Activated naive CD4-positive, alpha-beta T cell treated with anti-CD3 and anti-CD28 coated beads for 36 hours (primary cell): Measurements from ENCODE around the gene B3GLCT. TPM values are rescaled to one million over a fixed set of nuclear protein-coding genes. Genes with fewer than 3 reads are reported as not detected.

Experiments used
- CTCF ChIA-PET: fragments of 350-600 bp; sonication (Branson Sonifier 250); formaldehyde crosslinking; loops from one replicate; lab custom pipeline; 2021; ENCODE audit warnings: antibody characterized with exemption; lab: Charles Lee
- DNase-seq: peaks from one replicate; pipeline ENCODE4 v3.0.0-alpha.2; 2020
- H3K27ac Mint-ChIP-seq: one replicate; pipeline ENCODE4 v1.8.0; 2021; ENCODE audit warnings: mild to moderate bottlenecking, mixed read lengths
- H3K27me3 Mint-ChIP-seq: one replicate; pipeline ENCODE4 v1.8.0; 2021; ENCODE audit warnings: low read depth, mixed read lengths
- H3K36me3 Mint-ChIP-seq: one replicate; pipeline ENCODE4 v1.8.0; 2021; ENCODE audit warnings: low read depth, mixed read lengths
- H3K4me1 Mint-ChIP-seq: one replicate; pipeline ENCODE4 v1.8.0; 2021; ENCODE audit warnings: low read depth, mixed read lengths
- H3K4me3 Mint-ChIP-seq: one replicate; pipeline ENCODE4 v1.8.0; 2021; ENCODE audit warnings: mild to moderate bottlenecking, moderate library complexity, mixed read lengths
- H3K9me3 Mint-ChIP-seq: one replicate; pipeline ENCODE4 v1.8.0; 2021; ENCODE audit warnings: mixed read lengths
- intact Hi-C: fragments of 100-400 bp; cut with micrococcal nuclease; formaldehyde crosslinking; loops from one replicate; pipeline ENCODE4 v1.15.1; 2023
- total RNA-seq, 2 experiments: library from RNA; stranded (reverse); gene quantifications; one replicate each; pipeline ENCODE4 v1.2.3, GENCODE V29; 2021

Gene B3GLCT
- total RNA-seq, 2 experiments from 2014 or later: 1.2 to 1.5 TPM

- Mint-ChIP-seq H3K27me3 (no peaks in the 10 kb centered on the region), H3K36me3 (peaks cover 16% of the 10 kb centered on the region), H3K9me3 (peaks cover 14% of the 10 kb centered on the region), H3K4me1 (no peaks in the 10 kb centered on the region), H3K27ac (no peak overlapping the region), H3K4me3 (no peak overlapping the region)
- CTCF ChIA-PET: no interaction called here
- intact Hi-C loops: no loop called here
- DNase-seq: no peak
These were observed 50.7 kb downstream of the B3GLCT start for GRCh38 chr13:31250435-31250834.

GRCh38 chr13:31261241-31261640 is 61.5 kb downstream of the B3GLCT start:
- DNase-seq: no peak
- Mint-ChIP-seq H3K27ac (no peak overlapping the region), H3K27me3 (no peaks in the 10 kb centered on the region), H3K9me3 (peaks cover 3% of the 10 kb centered on the region), H3K4me1 (no peaks in the 10 kb centered on the region), H3K36me3 (peaks cover 30% of the 10 kb centered on the region), H3K4me3 (no peak overlapping the region)
- CTCF ChIA-PET: no interaction called here
- intact Hi-C loops: no loop called here

- Mint-ChIP-seq H3K9me3 (no peaks in the 10 kb centered on the region), H3K4me1 (no peaks in the 10 kb centered on the region), H3K27me3 (no peaks in the 10 kb centered on the region), H3K4me3 (no peak overlapping the region), H3K27ac (no peak overlapping the region), H3K36me3 (peaks cover 31% of the 10 kb centered on the region)
- intact Hi-C loops: no loop called here
- DNase-seq: no peak
- CTCF ChIA-PET: no interaction called here
These were observed 63.6 kb downstream of the B3GLCT start for GRCh38 chr13:31263346-31263745.

- H3K4me3 Mint-ChIP-seq: no peak overlapping the region
- no peaks in the 10 kb centered on the region for H3K9me3 Mint-ChIP-seq
- no peaks in the 10 kb centered on the region for H3K4me1 Mint-ChIP-seq
- H3K27ac Mint-ChIP-seq: no peak overlapping the region
- CTCF ChIA-PET: no interaction called here
- peaks cover 33% of the 10 kb centered on the region for H3K36me3 Mint-ChIP-seq
- no peak for DNase-seq
- no peaks in the 10 kb centered on the region for H3K27me3 Mint-ChIP-seq
- intact Hi-C loops: no loop called here
These were observed 64.4 kb downstream of the B3GLCT start for GRCh38 chr13:31264151-31264550.

GRCh38 chr13:31267126-31267784 is 67.5 kb downstream of the B3GLCT start:
- no peaks in the 10 kb centered on the region for H3K27me3 Mint-ChIP-seq
- CTCF ChIA-PET: no interaction called here
- DNase-seq: no peak
- intact Hi-C loops: no loop called here
- no peak overlapping the region for H3K4me3 Mint-ChIP-seq
- H3K27ac Mint-ChIP-seq: no peak overlapping the region
- peaks cover 35% of the 10 kb centered on the region for H3K36me3 Mint-ChIP-seq
- H3K9me3 Mint-ChIP-seq: peaks cover 7% of the 10 kb centered on the region
- no peaks in the 10 kb centered on the region for H3K4me1 Mint-ChIP-seq

GRCh38 chr13:31274390-31274789 is 74.6 kb downstream of the B3GLCT start:
- H3K36me3 Mint-ChIP-seq: peaks cover 55% of the 10 kb centered on the region
- CTCF ChIA-PET: no interaction called here
- H3K27me3 Mint-ChIP-seq: no peaks in the 10 kb centered on the region
- H3K4me1 Mint-ChIP-seq: no peaks in the 10 kb centered on the region
- H3K27ac Mint-ChIP-seq: no peak overlapping the region
- intact Hi-C loops: no loop called here
- no peak for DNase-seq
- H3K4me3 Mint-ChIP-seq: no peak overlapping the region
- peaks cover 15% of the 10 kb centered on the region for H3K9me3 Mint-ChIP-seq

GRCh38 chr13:31276421-31276820 is 76.6 kb downstream of the B3GLCT start:
- Mint-ChIP-seq H3K9me3 (peaks cover 11% of the 10 kb centered on the region), H3K27me3 (no peaks in the 10 kb centered on the region), H3K27ac (no peak overlapping the region), H3K36me3 (peaks cover 43% of the 10 kb centered on the region), H3K4me3 (no peak overlapping the region), H3K4me1 (no peaks in the 10 kb centered on the region)
- intact Hi-C loops: no loop called here
- CTCF ChIA-PET: interaction anchor here (1.3 kb wide), 1 partner anchor 40 kb away, joined by 3 read pairs; no protein-coding TSS in a partner anchor
- no peak for DNase-seq

GRCh38 chr13:31278869-31279268 is 79.1 kb downstream of the B3GLCT start:
- CTCF ChIA-PET: no interaction called here
- intact Hi-C loops: no loop called here

GRCh38 chr13:31282741-31283455 is 83.1 kb downstream of the B3GLCT start:
- DNase-seq: peak; percentile 9
- peaks cover 13% of the 10 kb centered on the region for H3K9me3 Mint-ChIP-seq
- intact Hi-C loops: no loop called here
- no peak overlapping the region for H3K27ac Mint-ChIP-seq
- H3K4me1 Mint-ChIP-seq: no peaks in the 10 kb centered on the region
- no peaks in the 10 kb centered on the region for H3K27me3 Mint-ChIP-seq
- CTCF ChIA-PET: interaction anchor here (0.6 kb wide), 1 partner anchor 159 kb away, joined by 4 read pairs; no protein-coding TSS in a partner anchor
- no peak overlapping the region for H3K4me3 Mint-ChIP-seq
- peaks cover 32% of the 10 kb centered on the region for H3K36me3 Mint-ChIP-seq

More at GRCh38 chr13:31278869-31279268, 79.1 kb downstream of the B3GLCT start:
- no peak overlapping the region for H3K27ac Mint-ChIP-seq
- H3K4me3 Mint-ChIP-seq: no peak overlapping the region
- no peak for DNase-seq
- H3K9me3 Mint-ChIP-seq: peaks cover 9% of the 10 kb centered on the region
- no peaks in the 10 kb centered on the region for H3K27me3 Mint-ChIP-seq
- H3K4me1 Mint-ChIP-seq: no peaks in the 10 kb centered on the region
- H3K36me3 Mint-ChIP-seq: peaks cover 40% of the 10 kb centered on the region

GRCh38 chr13:31286930-31287329 is 87.2 kb downstream of the B3GLCT start:
- peaks cover 28% of the 10 kb centered on the region for H3K9me3 Mint-ChIP-seq
- H3K36me3 Mint-ChIP-seq: peaks cover 51% of the 10 kb centered on the region
- no peaks in the 10 kb centered on the region for H3K4me1 Mint-ChIP-seq
- H3K27ac Mint-ChIP-seq: no peak overlapping the region
- CTCF ChIA-PET: no interaction called here
- H3K4me3 Mint-ChIP-seq: no peak overlapping the region
- no peaks in the 10 kb centered on the region for H3K27me3 Mint-ChIP-seq
- no peak for DNase-seq
- intact Hi-C loops: no loop called here

GRCh38 chr13:31301119-31301518 is 101.3 kb downstream of the B3GLCT start:
- H3K9me3 Mint-ChIP-seq: peaks cover 5% of the 10 kb centered on the region
- intact Hi-C loops: no loop called here

GRCh38 chr13:31310356-31310755 is 110.6 kb downstream of the B3GLCT start:
- Mint-ChIP-seq H3K9me3 (peaks cover 49% of the 10 kb centered on the region), H3K36me3 (peaks cover 34% of the 10 kb centered on the region), H3K4me1 (no peaks in the 10 kb centered on the region), H3K4me3 (no peak overlapping the region), H3K27ac (no peak overlapping the region), H3K27me3 (no peaks in the 10 kb centered on the region)
- intact Hi-C loops: no loop called here
- DNase-seq: no peak
- CTCF ChIA-PET: interaction anchor here (0.6 kb wide), 1 partner anchor 114 kb away, joined by 3 read pairs; no protein-coding TSS in a partner anchor

More at GRCh38 chr13:31301119-31301518, 101.3 kb downstream of the B3GLCT start:
- Mint-ChIP-seq H3K27ac (no peak overlapping the region), H3K27me3 (no peaks in the 10 kb centered on the region), H3K4me1 (no peaks in the 10 kb centered on the region), H3K36me3 (peaks cover 42% of the 10 kb centered on the region), H3K4me3 (no peak overlapping the region)
- DNase-seq: no peak
- CTCF ChIA-PET: no interaction called here

- H3K4me1 Mint-ChIP-seq: no peaks in the 10 kb centered on the region
- peaks cover 53% of the 10 kb centered on the region for H3K9me3 Mint-ChIP-seq
- CTCF ChIA-PET: interaction anchor here (0.6 kb wide), 1 partner anchor 113 kb away, joined by 3 read pairs; no protein-coding TSS in a partner anchor
- H3K27ac Mint-ChIP-seq: no peak overlapping the region
- intact Hi-C loops: no loop called here
- H3K4me3 Mint-ChIP-seq: no peak overlapping the region
- no peak for DNase-seq
- peaks cover 37% of the 10 kb centered on the region for H3K36me3 Mint-ChIP-seq
- H3K27me3 Mint-ChIP-seq: no peaks in the 10 kb centered on the region
These were observed 111.0 kb downstream of the B3GLCT start for GRCh38 chr13:31310786-31311185.
